Upper lobe of right lung (tissue), 1 donor: ENCODE results near the gene ZNF143. TPM values are rescaled to one million over a fixed set of nuclear protein-coding genes. Genes with fewer than 3 reads are reported as not detected.
A peak's percentile ranks its signal among the peaks of the same experiment; 100 is the strongest.

ENCODE experiments used
- ATAC-seq: fragments of 200-7000 bp; cut with Tn5 transposase; one replicate; pipeline ENCODE4 v1.9.1; 2020; ENCODE audit warnings: mild to moderate bottlenecking, moderate library complexity
- DNase-seq: peaks from one replicate; pipeline ENCODE4 v3.0.0-alpha.2; 2020
- H3K27ac ChIP-seq: fragments of 200-600 bp; one replicate; pipeline ENCODE4 v1.8.0; 2022
- H3K27me3 ChIP-seq: fragments of 200-600 bp; one replicate; pipeline ENCODE4 v1.8.0; 2022; ENCODE audit warnings: mild to moderate bottlenecking
- H3K36me3 ChIP-seq: fragments of 200-600 bp; one replicate; pipeline ENCODE4 v1.8.0; 2022
- H3K4me1 ChIP-seq: fragments of 200-600 bp; one replicate; pipeline ENCODE4 v1.8.0; 2022
- H3K4me3 ChIP-seq: fragments of 200-600 bp; one replicate; pipeline ENCODE4 v1.8.0; 2022; ENCODE audit warnings: mild to moderate bottlenecking
- H3K9me3 ChIP-seq: fragments of 200-600 bp; one replicate; pipeline ENCODE4 v1.8.0; 2022
- intact Hi-C: fragments of 100-400 bp; cut with DNase I; formaldehyde crosslinking; loops from one replicate; pipeline ENCODE4 v1.11.0; 2022
- total RNA-seq: library from RNA; stranded (reverse); fragmentation: NEBNext Ultra II Directional; extraction: Animal tissue kit (Norgen Biotek cat#: 25700); gene quantifications from one replicate; pipeline ENCODE4 v1.2.1, GENCODE V29; 2021
- TF ChIP-seq, protein P1 (sequence below): fragments of 200-600 bp; IDR thresholded peaks from one replicate; pipeline ENCODE4 v1.8.0; 2022; ENCODE audit warnings: antibody characterized with exemption
- donor health status: DM: no; HTN: yes; CAD: no; lungs with severe emphysema.

ZNF143 gene
- total RNA-seq, 1 donor from 2014 or later: 29.6 TPM

DNA sequence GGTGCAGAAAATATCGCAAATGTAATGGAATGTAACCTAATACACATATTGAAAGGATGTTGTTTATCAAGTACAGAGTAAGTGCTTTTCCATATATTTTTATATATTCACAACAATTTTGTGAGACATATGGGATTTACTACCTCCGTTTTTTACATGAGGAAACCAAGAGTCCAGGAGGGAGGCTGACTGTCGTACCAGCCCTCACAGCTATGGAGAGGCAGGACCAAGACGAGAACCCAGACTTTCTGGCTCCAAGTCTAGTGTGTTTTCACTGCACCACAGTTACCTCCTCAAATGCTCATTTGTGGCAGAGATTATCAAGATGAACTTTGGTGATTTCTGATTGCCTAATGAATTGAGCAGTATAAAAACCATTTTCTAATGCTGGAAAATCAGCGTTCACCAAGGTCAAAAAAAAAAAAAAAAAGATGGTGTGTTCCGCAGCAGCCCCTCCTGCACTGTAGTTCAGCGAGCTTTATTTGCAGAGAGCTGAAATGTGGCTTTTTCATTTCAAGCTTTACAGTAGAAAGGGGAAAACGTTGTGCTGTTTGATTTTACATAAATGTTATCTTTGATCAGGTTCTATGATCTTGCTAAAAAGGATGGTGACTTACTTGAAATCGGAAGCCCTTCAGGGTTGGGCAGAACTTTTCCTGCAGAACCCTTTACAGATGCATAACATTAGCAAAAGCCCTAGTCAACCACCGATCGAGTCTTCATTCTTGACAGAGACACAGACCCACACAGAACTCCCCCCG lies 67.9 kb downstream of the ZNF143 start:
- ATAC-seq (no peak), DNase-seq (no peak)
- no peaks in the 10 kb centered on the region for H3K36me3 ChIP-seq
- TF ChIP-seq, protein P1, sequence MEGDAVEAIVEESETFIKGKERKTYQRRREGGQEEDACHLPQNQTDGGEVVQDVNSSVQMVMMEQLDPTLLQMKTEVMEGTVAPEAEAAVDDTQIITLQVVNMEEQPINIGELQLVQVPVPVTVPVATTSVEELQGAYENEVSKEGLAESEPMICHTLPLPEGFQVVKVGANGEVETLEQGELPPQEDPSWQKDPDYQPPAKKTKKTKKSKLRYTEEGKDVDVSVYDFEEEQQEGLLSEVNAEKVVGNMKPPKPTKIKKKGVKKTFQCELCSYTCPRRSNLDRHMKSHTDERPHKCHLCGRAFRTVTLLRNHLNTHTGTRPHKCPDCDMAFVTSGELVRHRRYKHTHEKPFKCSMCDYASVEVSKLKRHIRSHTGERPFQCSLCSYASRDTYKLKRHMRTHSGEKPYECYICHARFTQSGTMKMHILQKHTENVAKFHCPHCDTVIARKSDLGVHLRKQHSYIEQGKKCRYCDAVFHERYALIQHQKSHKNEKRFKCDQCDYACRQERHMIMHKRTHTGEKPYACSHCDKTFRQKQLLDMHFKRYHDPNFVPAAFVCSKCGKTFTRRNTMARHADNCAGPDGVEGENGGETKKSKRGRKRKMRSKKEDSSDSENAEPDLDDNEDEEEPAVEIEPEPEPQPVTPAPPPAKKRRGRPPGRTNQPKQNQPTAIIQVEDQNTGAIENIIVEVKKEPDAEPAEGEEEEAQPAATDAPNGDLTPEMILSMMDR: no peak
- no peaks in the 10 kb centered on the region for H3K27me3 ChIP-seq
- intact Hi-C loops: no loop called here
- no peak overlapping the region for H3K27ac ChIP-seq
- no peaks in the 10 kb centered on the region for H3K9me3 ChIP-seq
- H3K4me3 ChIP-seq: no peak overlapping the region
- H3K4me1 ChIP-seq: no peaks in the 10 kb centered on the region

DNA sequence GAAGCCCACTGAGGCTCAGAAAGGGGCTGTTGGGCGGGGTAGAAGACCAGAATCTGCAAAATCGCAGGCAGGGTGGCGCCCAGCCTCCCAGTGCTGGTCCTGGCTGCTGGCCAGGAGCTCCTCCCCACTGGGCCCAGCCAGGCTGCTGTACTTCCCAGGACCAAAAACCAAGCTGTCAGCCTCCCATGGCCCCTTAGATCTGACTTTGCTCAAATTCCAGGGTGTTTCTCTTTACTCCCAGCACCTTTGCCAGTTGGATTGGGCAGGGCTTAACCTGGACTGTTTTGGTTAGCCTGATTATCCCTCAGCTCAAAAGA lies 68.5 kb downstream of the ZNF143 start:
- Histone ChIP-seq H3K4me3 (no peak overlapping the region), H3K27me3 (no peaks in the 10 kb centered on the region), H3K4me1 (no peaks in the 10 kb centered on the region), H3K9me3 (no peaks in the 10 kb centered on the region), H3K36me3 (no peaks in the 10 kb centered on the region), H3K27ac (no peak overlapping the region)
- DNase-seq: no peak
- intact Hi-C loops: no loop called here
- TF ChIP-seq, protein P1: no peak
- peak; percentile 28 for ATAC-seq

DNA sequence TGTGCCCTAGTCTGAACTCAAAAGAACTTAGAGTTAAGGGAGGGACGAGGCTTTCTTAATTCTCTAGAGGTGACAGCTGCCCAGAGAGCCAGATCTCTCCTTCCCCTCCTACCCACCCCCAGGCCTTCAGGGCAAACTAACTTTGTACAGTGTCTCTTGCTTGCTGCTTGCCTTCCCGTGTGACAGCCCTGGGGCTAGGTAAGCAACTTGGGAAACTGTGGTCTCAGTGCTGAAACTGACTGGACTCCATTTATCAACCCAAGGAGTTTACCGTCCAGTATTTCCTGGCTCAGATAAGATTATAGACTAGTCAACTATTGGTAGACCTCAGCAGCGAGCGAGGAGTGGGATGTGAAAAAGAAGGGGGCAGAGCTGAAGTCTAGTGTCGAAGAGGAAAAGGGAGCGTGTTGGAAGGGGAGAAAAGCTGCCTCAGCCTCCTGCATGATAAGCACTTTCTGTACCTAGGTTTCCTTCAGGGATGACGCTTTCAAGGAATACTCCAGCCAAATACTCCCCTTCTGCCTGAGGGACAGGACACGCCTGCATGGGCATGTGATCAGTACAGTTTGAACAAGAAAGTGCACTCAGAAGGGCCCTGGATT lies 69.3 kb downstream of the ZNF143 start:
- no peaks in the 10 kb centered on the region for H3K36me3 ChIP-seq
- intact Hi-C loops: loop anchor here (10.0 kb wide), 1 partner anchor 85 kb away; no protein-coding TSS in a partner anchor
- H3K4me3 ChIP-seq: no peak overlapping the region
- ATAC-seq: peak; percentile 40
- H3K4me1 ChIP-seq: no peaks in the 10 kb centered on the region
- H3K27ac ChIP-seq: no peak overlapping the region
- TF ChIP-seq, protein P1: no peak
- H3K9me3 ChIP-seq: no peaks in the 10 kb centered on the region
- no peak for DNase-seq
- no peaks in the 10 kb centered on the region for H3K27me3 ChIP-seq

DNA sequence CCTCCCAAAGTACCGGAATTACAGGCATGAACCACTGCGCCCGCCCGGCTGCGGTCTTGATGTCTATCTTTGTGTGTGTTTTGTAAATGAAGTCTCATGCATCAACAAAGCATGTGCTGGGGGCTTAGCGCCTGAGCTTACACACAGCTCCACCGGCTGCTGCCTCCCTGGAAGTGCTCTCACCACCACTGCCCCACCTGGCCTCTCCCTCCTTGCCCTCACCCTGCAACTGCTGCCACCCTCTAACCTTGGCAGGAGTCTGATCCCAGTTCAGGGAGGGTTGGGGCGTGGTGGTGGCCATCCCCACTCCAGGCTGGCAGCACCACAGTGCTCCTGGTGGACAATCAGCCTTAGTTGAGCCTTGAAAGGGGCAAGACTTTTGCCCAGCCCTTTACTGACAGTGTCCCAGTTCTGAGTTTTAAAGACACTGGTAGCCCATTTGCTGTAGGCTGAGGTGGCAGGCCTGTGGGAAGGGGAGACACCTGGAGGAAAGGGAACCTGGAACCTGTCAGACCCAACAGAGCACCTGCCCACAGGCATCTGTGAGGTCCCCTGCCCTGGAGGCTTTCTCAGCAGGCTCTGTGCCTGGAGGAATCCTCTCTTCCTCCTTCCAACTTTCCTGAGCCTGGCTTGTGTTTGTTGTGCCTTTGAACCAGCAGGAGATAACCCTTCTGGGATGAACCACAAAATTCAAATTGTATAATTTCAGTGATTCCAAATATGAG lies 70.3 kb downstream of the ZNF143 start:
- intact Hi-C loops: loop anchor here (10.0 kb wide), 1 partner anchor 84 kb away; no protein-coding TSS in a partner anchor
- H3K27me3 ChIP-seq: no peaks in the 10 kb centered on the region
- no peak overlapping the region for H3K27ac ChIP-seq
- no peaks in the 10 kb centered on the region for H3K9me3 ChIP-seq
- no peaks in the 10 kb centered on the region for H3K36me3 ChIP-seq
- DNase-seq (no peak), ATAC-seq (peak; percentile 62)
- H3K4me1 ChIP-seq: no peaks in the 10 kb centered on the region
- no peak overlapping the region for H3K4me3 ChIP-seq
- TF ChIP-seq, protein P1: no peak

DNA sequence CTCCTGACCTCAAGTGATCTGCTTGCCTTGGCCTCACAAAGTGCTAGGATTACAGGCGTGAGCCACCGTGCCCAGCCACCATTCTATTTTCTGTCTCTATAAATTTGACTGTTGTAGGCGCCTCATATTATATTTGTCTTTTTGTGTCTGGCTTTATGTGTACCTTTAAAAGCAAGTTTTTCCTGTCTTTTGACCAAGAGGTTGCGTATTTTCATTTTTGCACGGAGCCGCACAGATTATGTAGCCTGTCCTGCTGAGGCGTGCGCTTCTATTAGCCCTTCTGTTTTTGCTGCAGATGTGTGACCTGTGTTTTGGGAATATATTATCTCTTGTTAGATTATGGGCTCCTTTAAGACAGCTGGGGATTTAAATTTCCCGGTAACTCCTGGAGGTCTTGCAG lies 72.2 kb downstream of the ZNF143 start:
- intact Hi-C loops: loop anchor here (10.0 kb wide), 1 partner anchor 82 kb away; no protein-coding TSS in a partner anchor
- DNase-seq (no peak), ATAC-seq (no peak)
- Histone ChIP-seq H3K27ac (no peak overlapping the region), H3K4me3 (no peak overlapping the region), H3K36me3 (no peaks in the 10 kb centered on the region), H3K4me1 (no peaks in the 10 kb centered on the region), H3K27me3 (no peaks in the 10 kb centered on the region), H3K9me3 (no peaks in the 10 kb centered on the region)
- TF ChIP-seq, protein P1: no peak
